Stomach smooth muscle (tissue), 2 donors: ENCODE data around the gene LYPD6B.

ENCODE experiments used
- H3K27ac ChIP-seq: one replicate; pipeline ENCODE4 v1.7.0; 2013; ENCODE audit warnings: mild to moderate bottlenecking, low read length, inconsistent platforms
- H3K27me3 ChIP-seq, 2 donors: one replicate each; pipeline ENCODE4 v1.7.0; 2013; ENCODE audit warnings: low read length in 2 of 2; ENCODE audit not compliant: insufficient read depth in 2 of 2, control insufficient read depth in 1 of 2
- H3K36me3 ChIP-seq, 2 donors: one replicate each; pipeline ENCODE4 v1.7.0; 2013; ENCODE audit warnings: low read length in 2 of 2; ENCODE audit not compliant: control insufficient read depth in 2 of 2, insufficient read depth in 2 of 2
- H3K4me1 ChIP-seq: one replicate; pipeline ENCODE4 v1.7.0; 2013; ENCODE audit warnings: low read length; ENCODE audit not compliant: control insufficient read depth, insufficient read depth
- H3K4me3 ChIP-seq, 2 donors: one replicate each; pipeline ENCODE4 v1.7.0; 2013; ENCODE audit warnings: low read length in 2 of 2
- H3K9ac ChIP-seq, 2 donors: one replicate each; pipeline ENCODE4 v1.7.0; 2013; ENCODE audit warnings: low read length in 2 of 2, mild to moderate bottlenecking in 1 of 2
- H3K9me3 ChIP-seq, 2 donors: one replicate each; pipeline ENCODE4 v1.7.0; 2013; ENCODE audit warnings: low read length in 2 of 2; ENCODE audit not compliant: control insufficient read depth in 2 of 2
- donor health status: healthy.
- donor health status: Pancreatic carcinoma.

Gene LYPD6B

GRCh38 chr2:149178612-149179011 is 140.1 kb downstream of the LYPD6B start:
- H3K27ac ChIP-seq = no peak overlapping the region
- no peak overlapping the region for H3K4me3 ChIP-seq
- no peak overlapping the region for H3K9ac ChIP-seq
- H3K27me3 ChIP-seq = no peaks in the 10 kb centered on the region
- H3K9me3 ChIP-seq = no peaks in the 10 kb centered on the region
- no peaks in the 10 kb centered on the region for H3K4me1 ChIP-seq
- H3K36me3 ChIP-seq = no peaks in the 10 kb centered on the region

- Histone ChIP-seq H3K9ac (no peak overlapping the region), H3K27me3 (no peaks in the 10 kb centered on the region), H3K9me3 (no peaks in the 10 kb centered on the region), H3K36me3 (no peaks in the 10 kb centered on the region), H3K4me1 (no peaks in the 10 kb centered on the region), H3K4me3 (no peak overlapping the region), H3K27ac (no peak overlapping the region)
Observed at GRCh38 chr2:149180226-149180875, 141.9 kb downstream of the LYPD6B start.

- H3K4me1 ChIP-seq = no peaks in the 10 kb centered on the region
- no peak overlapping the region for H3K27ac ChIP-seq
- no peak overlapping the region for H3K9ac ChIP-seq
- no peak overlapping the region for H3K4me3 ChIP-seq
- no peaks in the 10 kb centered on the region for H3K9me3 ChIP-seq
- no peaks in the 10 kb centered on the region for H3K27me3 ChIP-seq
- no peaks in the 10 kb centered on the region for H3K36me3 ChIP-seq
Observed at GRCh38 chr2:149183187-149183586, 144.7 kb downstream of the LYPD6B start.

GRCh38 chr2:149184991-149185390 is 146.5 kb downstream of the LYPD6B start:
- Histone ChIP-seq H3K27ac (no peak overlapping the region), H3K36me3 (no peaks in the 10 kb centered on the region), H3K9ac (no peak overlapping the region), H3K4me3 (no peak overlapping the region), H3K9me3 (no peaks in the 10 kb centered on the region), H3K4me1 (no peaks in the 10 kb centered on the region), H3K27me3 (no peaks in the 10 kb centered on the region)

GRCh38 chr2:149185942-149186490 is 147.5 kb downstream of the LYPD6B start:
- H3K4me3 ChIP-seq = no peak overlapping the region
- no peak overlapping the region for H3K9ac ChIP-seq
- H3K9me3 ChIP-seq = no peaks in the 10 kb centered on the region
- H3K27ac ChIP-seq = no peak overlapping the region
- H3K4me1 ChIP-seq = no peaks in the 10 kb centered on the region
- no peaks in the 10 kb centered on the region for H3K36me3 ChIP-seq
- no peaks in the 10 kb centered on the region for H3K27me3 ChIP-seq

GRCh38 chr2:149187057-149187456 is 148.6 kb downstream of the LYPD6B start:
- no peak overlapping the region for H3K9ac ChIP-seq

GRCh38 chr2:149188291-149188690 is 149.8 kb downstream of the LYPD6B start:
- Histone ChIP-seq H3K27ac (no peak overlapping the region), H3K4me1 (no peaks in the 10 kb centered on the region), H3K4me3 (no peak overlapping the region), H3K36me3 (no peaks in the 10 kb centered on the region), H3K27me3 (no peaks in the 10 kb centered on the region), H3K9ac (no peak overlapping the region), H3K9me3 (no peaks in the 10 kb centered on the region)

More at GRCh38 chr2:149187057-149187456, 148.6 kb downstream of the LYPD6B start:
- no peak overlapping the region for H3K27ac ChIP-seq
- no peaks in the 10 kb centered on the region for H3K27me3 ChIP-seq
- no peaks in the 10 kb centered on the region for H3K4me1 ChIP-seq
- H3K36me3 ChIP-seq = no peaks in the 10 kb centered on the region
- H3K4me3 ChIP-seq = no peak overlapping the region
- H3K9me3 ChIP-seq = no peaks in the 10 kb centered on the region

- Histone ChIP-seq H3K36me3 (no peaks in the 10 kb centered on the region), H3K9me3 (no peaks in the 10 kb centered on the region), H3K9ac (no peak overlapping the region), H3K27ac (no peak overlapping the region), H3K4me3 (no peak overlapping the region), H3K27me3 (no peaks in the 10 kb centered on the region), H3K4me1 (no peaks in the 10 kb centered on the region)
Observed at GRCh38 chr2:149189769-149190168, 151.3 kb downstream of the LYPD6B start.

GRCh38 chr2:149191915-149192314 is 153.4 kb downstream of the LYPD6B start:
- Histone ChIP-seq H3K4me1 (no peaks in the 10 kb centered on the region), H3K9me3 (no peaks in the 10 kb centered on the region), H3K27ac (no peak overlapping the region), H3K27me3 (no peaks in the 10 kb centered on the region), H3K9ac (no peak overlapping the region), H3K36me3 (no peaks in the 10 kb centered on the region), H3K4me3 (no peak overlapping the region)

GRCh38 chr2:149192427-149192826 is 153.9 kb downstream of the LYPD6B start:
- H3K4me3 ChIP-seq = no peak overlapping the region
- H3K9ac ChIP-seq = no peak overlapping the region
- H3K4me1 ChIP-seq = no peaks in the 10 kb centered on the region
- no peak overlapping the region for H3K27ac ChIP-seq
- H3K9me3 ChIP-seq = no peaks in the 10 kb centered on the region
- no peaks in the 10 kb centered on the region for H3K27me3 ChIP-seq
- H3K36me3 ChIP-seq = no peaks in the 10 kb centered on the region

- Histone ChIP-seq H3K27me3 (no peaks in the 10 kb centered on the region), H3K36me3 (no peaks in the 10 kb centered on the region), H3K9ac (no peak overlapping the region)
Observed at GRCh38 chr2:149200109-149200520, 161.6 kb downstream of the LYPD6B start.

More at GRCh38 chr2:149200109-149200520, 161.6 kb downstream of the LYPD6B start:
- Histone ChIP-seq H3K4me1 (no peaks in the 10 kb centered on the region), H3K4me3 (no peak overlapping the region), H3K27ac (no peak overlapping the region), H3K9me3 (no peaks in the 10 kb centered on the region)
